HEK293T (cell line): ENCODE data around the gene HACL1.

ENCODE experiments used
- ARNT ChIP-seq: fragments of 450-650 bp; IDR thresholded peaks from 2 replicates; pipeline ENCODE4 v1.6.1; 2017; ENCODE audit warnings: mild to moderate bottlenecking
- ELF4 ChIP-seq: fragments of 450-650 bp; IDR thresholded peaks from 2 replicates; pipeline ENCODE4 v1.6.1; 2017; ENCODE audit warnings: antibody characterized with exemption
- FOXK2 ChIP-seq: fragments of 450-650 bp; IDR thresholded peaks from 2 replicates; pipeline ENCODE4 v1.6.1; 2016; ENCODE audit warnings: mild to moderate bottlenecking
- L3MBTL2 ChIP-seq: fragments of 450-650 bp; conservative IDR thresholded peaks from 2 replicates; pipeline ENCODE4 v1.6.1; 2016; ENCODE audit warnings: mild to moderate bottlenecking
- LEF1 ChIP-seq: fragments of 450-650 bp; IDR thresholded peaks from 2 replicates; pipeline ENCODE4 v1.6.1; 2017; ENCODE audit warnings: mild to moderate bottlenecking, borderline replicate concordance
- NFRKB ChIP-seq: fragments of 450-650 bp; IDR thresholded peaks from 2 replicates; pipeline ENCODE4 v1.6.1; 2016; ENCODE audit warnings: mild to moderate bottlenecking, moderate library complexity
- SUZ12 ChIP-seq: fragments of 450-650 bp; IDR thresholded peaks from 2 replicates; pipeline ENCODE4 v1.6.1; 2016; ENCODE audit warnings: mild to moderate bottlenecking
- TARDBP ChIP-seq: fragments of 450-650 bp; IDR thresholded peaks from 2 replicates; pipeline ENCODE4 v1.6.1; 2016
- ZNF384 ChIP-seq: fragments of 450-650 bp; IDR thresholded peaks from 2 replicates; pipeline ENCODE4 v1.6.1; 2016

DNA sequence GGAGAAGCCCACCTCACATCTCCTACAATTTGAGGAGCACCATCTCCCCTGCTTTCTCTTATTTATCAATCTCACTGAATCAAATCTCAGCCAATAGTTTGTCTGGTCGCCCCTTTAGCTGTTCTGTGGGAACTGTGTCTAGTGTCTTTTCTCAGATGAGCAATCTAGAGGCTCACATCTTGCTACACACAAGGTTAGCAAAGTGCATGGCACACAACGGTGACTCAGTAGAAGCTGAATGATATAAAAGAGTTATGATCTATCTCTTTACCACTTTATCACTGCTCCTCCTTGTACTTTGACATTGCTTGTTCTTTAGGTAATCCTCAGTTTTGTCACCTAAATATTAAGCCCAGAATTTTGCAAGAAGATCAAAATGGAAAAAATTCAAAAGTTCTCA lies 63.0 kb downstream of the HACL1 start:
- TF ChIP-seq TARDBP (no peak), SUZ12 (no peak), ELF4 (no peak), LEF1 (no peak), ARNT (no peak), FOXK2 (no peak), NFRKB (no peak), ZNF384 (no peak), L3MBTL2 (no peak)
